HepG2 (cell line): ENCODE measurements around the gene ABCC12.

Experiments
- NFE2L1 ChIP-seq: sonication (generic); formaldehyde crosslinking; IDR thresholded peaks from 2 replicates; pipeline ENCODE4 v1.4.0; 2020; ENCODE audit warnings: missing genetic modification reagents, mild to moderate bottlenecking, borderline replicate concordance
- NFIC ChIP-seq: IDR thresholded peaks from 2 replicates; pipeline ENCODE4 v1.6.1; 2012; ENCODE audit warnings: mild to moderate bottlenecking, low read length, inconsistent platforms
- TF ChIP-seq, protein P1 (sequence below): sonication (generic); formaldehyde crosslinking; IDR thresholded peaks from 2 replicates; pipeline ENCODE4 v1.5.0; 2020; ENCODE audit warnings: mild to moderate bottlenecking, missing genetic modification reagents, moderate library complexity

DNA sequence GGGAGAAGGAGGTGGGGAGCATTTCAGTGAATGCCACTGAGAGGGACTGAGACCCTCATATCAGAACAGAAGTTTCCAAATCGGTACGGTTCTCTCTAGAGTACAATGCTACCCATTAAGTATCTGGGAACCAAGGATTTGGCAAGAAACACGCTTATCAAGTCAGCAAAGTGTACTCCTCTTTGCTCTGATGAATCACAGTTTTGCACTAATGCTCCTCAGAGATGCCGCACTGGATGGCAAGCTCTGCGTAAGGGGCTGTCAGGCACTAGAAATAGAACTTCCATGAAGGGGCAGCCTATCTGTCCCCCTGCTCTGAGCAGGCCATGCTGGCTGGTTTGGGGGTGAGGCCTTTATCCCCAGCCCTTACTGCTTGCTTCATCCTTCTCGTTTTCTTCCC is 4.8 kb upstream of the ABCC12 start:
- TF ChIP-seq, protein P1, sequence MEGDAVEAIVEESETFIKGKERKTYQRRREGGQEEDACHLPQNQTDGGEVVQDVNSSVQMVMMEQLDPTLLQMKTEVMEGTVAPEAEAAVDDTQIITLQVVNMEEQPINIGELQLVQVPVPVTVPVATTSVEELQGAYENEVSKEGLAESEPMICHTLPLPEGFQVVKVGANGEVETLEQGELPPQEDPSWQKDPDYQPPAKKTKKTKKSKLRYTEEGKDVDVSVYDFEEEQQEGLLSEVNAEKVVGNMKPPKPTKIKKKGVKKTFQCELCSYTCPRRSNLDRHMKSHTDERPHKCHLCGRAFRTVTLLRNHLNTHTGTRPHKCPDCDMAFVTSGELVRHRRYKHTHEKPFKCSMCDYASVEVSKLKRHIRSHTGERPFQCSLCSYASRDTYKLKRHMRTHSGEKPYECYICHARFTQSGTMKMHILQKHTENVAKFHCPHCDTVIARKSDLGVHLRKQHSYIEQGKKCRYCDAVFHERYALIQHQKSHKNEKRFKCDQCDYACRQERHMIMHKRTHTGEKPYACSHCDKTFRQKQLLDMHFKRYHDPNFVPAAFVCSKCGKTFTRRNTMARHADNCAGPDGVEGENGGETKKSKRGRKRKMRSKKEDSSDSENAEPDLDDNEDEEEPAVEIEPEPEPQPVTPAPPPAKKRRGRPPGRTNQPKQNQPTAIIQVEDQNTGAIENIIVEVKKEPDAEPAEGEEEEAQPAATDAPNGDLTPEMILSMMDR (CRISPR knock-in tag) = no peak
- TF ChIP-seq NFE2L1 (no peak), NFIC (no peak)
